BE2C (cell line): ENCODE data around the gene PROC.

ENCODE experiments used
- DNase-seq: peaks from one replicate; pipeline ENCODE4 v3.0.0-alpha.2; 2020
- H3K27me3 ChIP-seq: fragments of 250-450 bp; sonication (Bioruptor Pico); 2 replicates; pipeline ENCODE4 v1.5.1; 2020; ENCODE audit warnings: mild to moderate bottlenecking
- H3K36me3 ChIP-seq: fragments of 250-450 bp; sonication (Bioruptor Pico); 2 replicates; pipeline ENCODE4 v1.5.1; 2020; ENCODE audit warnings: mild to moderate bottlenecking
- H3K4me1 ChIP-seq: fragments of 250-450 bp; sonication (Bioruptor Pico); 2 replicates; pipeline ENCODE4 v1.5.1; 2020
- H3K4me3 ChIP-seq: 2 replicates; pipeline ENCODE4 v1.5.1; 2011; ENCODE audit warnings: low read depth, low read length
- H3K9me3 ChIP-seq: fragments of 250-450 bp; sonication (Bioruptor Pico); 2 replicates; pipeline ENCODE4 v1.5.1; 2020
- TF ChIP-seq, protein P1 (sequence below): IDR thresholded peaks from 2 replicates; pipeline ENCODE4 v1.5.1; 2012; ENCODE audit warnings: mild to moderate bottlenecking, low read depth, low read length

Gene PROC

DNA sequence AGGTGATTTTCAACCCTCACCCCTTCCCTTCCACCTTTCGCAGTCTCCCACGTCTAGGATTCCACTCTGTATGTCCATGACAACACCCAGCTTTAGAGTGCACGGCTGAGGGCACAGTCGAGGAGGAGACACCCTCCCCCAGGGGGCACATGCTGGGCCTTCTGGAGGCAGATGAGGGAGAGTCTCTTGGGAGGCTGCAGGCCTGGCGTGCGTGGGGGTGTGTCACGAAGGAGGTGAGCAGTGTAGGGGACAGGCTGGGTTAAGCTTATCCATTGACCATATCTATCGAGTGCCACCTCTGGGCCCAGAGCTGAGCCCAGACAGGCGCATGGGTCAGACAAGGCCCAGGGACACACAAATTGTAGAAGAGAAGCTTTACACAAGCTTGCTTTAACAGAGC, 18.8 kb downstream of the PROC start:
- no peak for DNase-seq
- no peak overlapping the region for H3K4me3 ChIP-seq
- H3K9me3 ChIP-seq: no peaks in the 10 kb centered on the region
- no peaks in the 10 kb centered on the region for H3K36me3 ChIP-seq
- H3K4me1 ChIP-seq: no peaks in the 10 kb centered on the region
- TF ChIP-seq, protein P1, sequence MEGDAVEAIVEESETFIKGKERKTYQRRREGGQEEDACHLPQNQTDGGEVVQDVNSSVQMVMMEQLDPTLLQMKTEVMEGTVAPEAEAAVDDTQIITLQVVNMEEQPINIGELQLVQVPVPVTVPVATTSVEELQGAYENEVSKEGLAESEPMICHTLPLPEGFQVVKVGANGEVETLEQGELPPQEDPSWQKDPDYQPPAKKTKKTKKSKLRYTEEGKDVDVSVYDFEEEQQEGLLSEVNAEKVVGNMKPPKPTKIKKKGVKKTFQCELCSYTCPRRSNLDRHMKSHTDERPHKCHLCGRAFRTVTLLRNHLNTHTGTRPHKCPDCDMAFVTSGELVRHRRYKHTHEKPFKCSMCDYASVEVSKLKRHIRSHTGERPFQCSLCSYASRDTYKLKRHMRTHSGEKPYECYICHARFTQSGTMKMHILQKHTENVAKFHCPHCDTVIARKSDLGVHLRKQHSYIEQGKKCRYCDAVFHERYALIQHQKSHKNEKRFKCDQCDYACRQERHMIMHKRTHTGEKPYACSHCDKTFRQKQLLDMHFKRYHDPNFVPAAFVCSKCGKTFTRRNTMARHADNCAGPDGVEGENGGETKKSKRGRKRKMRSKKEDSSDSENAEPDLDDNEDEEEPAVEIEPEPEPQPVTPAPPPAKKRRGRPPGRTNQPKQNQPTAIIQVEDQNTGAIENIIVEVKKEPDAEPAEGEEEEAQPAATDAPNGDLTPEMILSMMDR: no peak
- H3K27me3 ChIP-seq: no peaks in the 10 kb centered on the region

DNA sequence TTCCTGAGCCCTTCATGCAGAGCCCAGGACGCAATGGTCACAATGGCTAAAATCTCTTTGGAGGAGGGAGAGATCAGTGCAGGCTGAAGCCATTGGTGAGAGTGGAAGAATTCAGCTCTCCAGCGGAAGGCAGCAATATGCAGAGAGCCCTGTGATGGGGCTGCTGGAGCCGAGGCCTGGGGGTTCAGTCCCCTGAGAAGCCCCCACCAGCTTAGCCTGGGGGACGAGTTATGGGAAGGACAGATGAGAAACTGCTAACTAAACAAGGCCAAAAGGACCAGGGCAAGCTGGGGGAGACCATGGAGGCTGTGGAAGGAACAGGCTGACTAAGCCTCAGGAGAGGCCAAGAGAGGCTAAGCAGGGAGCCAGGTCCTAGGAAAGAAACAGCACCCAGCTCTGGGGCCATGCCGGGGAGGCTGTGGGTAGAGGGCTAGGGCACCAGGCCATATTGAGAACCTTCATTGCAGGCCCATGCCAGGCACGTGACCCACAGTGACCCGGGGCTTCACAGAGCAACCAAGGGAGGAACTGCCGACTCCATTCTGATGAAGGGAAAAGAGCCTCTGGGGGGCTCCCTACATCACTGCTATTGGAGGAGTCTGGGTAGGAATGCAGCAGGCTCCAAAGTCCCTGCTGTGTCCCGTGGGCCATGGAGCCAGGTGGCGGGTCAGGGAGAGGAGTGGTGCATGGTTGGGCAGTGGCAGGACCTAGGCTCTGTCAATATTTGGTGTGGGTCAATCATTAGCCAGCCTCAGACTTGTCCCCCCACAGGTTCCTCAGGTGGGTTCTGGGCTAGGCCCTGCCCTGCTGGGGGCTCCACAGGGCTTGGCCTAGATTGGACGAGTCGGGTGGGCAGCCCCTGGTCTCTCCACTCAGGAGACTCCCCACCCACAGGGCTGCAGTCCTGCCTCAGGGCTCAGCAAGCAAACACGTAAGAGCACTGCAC, 19.8 kb downstream of the PROC start:
- Histone ChIP-seq H3K9me3 (no peaks in the 10 kb centered on the region), H3K4me3 (no peak overlapping the region), H3K4me1 (no peaks in the 10 kb centered on the region), H3K27me3 (no peaks in the 10 kb centered on the region), H3K36me3 (no peaks in the 10 kb centered on the region)
- TF ChIP-seq, protein P1: no peak
- no peak for DNase-seq

DNA sequence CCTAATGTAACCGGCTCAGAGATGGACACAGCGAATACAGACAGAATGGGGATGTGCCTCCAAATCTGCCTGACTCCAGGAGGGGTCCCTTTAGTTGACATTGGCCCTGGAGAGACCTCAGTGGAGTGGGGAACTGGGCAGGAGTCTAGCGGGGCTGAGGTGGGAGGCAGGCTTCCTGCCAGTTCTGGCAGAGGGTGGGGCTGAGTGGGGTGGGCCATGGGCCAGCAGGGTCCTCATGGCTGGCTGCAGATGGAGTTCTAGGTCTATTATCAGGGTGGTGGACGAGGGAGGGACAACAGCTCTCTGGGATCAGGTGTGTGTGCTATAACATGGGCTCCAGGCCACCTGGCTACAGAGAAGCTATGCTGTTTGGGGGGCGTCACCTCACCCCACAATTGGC, 21.1 kb downstream of the PROC start:
- no peaks in the 10 kb centered on the region for H3K4me1 ChIP-seq
- H3K4me3 ChIP-seq: no peak overlapping the region
- no peaks in the 10 kb centered on the region for H3K27me3 ChIP-seq
- no peak for DNase-seq
- TF ChIP-seq, protein P1: no peak
- no peaks in the 10 kb centered on the region for H3K36me3 ChIP-seq
- no peaks in the 10 kb centered on the region for H3K9me3 ChIP-seq

DNA sequence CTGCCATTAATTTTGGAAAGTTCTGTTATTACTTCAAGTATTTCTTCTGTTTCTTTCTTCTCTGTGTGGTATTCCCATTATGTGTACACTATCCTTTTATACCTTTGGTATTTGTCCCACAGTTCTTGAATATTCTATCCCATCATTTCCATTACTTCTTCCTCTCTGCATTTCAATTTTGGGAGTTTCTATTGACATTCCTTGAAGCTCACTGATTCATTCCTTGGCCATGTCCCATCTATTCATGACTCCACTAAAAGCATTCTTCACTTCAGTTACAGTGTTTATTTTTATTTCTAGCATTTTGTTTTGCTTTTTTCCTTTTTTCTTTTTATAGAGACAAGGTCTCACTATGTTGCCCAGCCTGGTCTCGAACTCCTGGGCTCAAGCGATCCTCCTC, 30.3 kb downstream of the PROC start:
- no peak for DNase-seq
- Histone ChIP-seq H3K4me3 (no peak overlapping the region), H3K9me3 (no peaks in the 10 kb centered on the region), H3K4me1 (no peaks in the 10 kb centered on the region), H3K27me3 (no peaks in the 10 kb centered on the region), H3K36me3 (no peaks in the 10 kb centered on the region)
- TF ChIP-seq, protein P1: no peak

DNA sequence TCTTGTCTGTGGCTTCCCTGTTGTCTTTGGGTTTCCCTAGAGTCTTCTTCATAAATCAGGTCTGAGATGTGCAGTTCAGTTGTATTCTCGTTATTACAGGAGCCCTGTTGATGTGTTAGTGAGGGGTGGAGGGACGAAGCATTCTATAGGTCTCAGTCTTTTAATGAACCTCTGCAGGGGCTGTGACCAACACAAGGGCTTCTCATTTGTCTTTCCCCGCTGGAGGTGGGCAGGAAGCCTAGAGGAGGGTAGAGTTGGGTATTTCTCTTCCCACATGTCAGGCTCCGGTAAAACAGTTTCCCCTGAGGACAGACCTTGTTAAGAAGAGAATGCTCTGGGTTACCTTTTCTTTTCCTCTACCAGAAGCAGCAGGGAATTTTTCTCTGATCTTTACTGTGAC, 31.2 kb downstream of the PROC start:
- Histone ChIP-seq H3K27me3 (no peaks in the 10 kb centered on the region), H3K36me3 (no peaks in the 10 kb centered on the region), H3K4me1 (no peaks in the 10 kb centered on the region), H3K9me3 (no peaks in the 10 kb centered on the region), H3K4me3 (no peak overlapping the region)
- DNase-seq: no peak
- TF ChIP-seq, protein P1: no peak

DNA sequence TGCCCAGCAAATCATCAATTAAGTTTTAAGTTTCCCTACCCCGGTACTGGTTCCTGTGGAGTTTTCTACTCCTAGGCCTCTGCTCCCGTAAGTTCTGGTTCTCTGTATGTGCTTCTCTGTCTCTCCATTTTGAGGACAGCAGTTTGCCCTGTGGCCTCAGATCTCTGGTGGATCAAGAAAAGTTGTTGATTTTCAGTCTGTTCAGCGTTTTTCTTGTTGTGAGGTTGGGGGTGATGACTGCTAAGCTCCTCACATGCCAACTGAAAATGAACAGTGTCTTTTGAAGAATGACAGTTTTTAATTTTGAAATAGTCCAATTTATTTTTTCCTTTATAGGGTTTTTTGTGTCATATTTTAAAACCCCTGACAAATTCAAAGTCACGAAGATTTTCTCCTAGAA, 31.7 kb downstream of the PROC start:
- TF ChIP-seq, protein P1: no peak
- Histone ChIP-seq H3K4me1 (no peaks in the 10 kb centered on the region), H3K27me3 (no peaks in the 10 kb centered on the region), H3K9me3 (no peaks in the 10 kb centered on the region), H3K4me3 (no peak overlapping the region), H3K36me3 (no peaks in the 10 kb centered on the region)
- DNase-seq: no peak
